ENCODE data around the gene CAPZB.

Gene CAPZB

DNA sequence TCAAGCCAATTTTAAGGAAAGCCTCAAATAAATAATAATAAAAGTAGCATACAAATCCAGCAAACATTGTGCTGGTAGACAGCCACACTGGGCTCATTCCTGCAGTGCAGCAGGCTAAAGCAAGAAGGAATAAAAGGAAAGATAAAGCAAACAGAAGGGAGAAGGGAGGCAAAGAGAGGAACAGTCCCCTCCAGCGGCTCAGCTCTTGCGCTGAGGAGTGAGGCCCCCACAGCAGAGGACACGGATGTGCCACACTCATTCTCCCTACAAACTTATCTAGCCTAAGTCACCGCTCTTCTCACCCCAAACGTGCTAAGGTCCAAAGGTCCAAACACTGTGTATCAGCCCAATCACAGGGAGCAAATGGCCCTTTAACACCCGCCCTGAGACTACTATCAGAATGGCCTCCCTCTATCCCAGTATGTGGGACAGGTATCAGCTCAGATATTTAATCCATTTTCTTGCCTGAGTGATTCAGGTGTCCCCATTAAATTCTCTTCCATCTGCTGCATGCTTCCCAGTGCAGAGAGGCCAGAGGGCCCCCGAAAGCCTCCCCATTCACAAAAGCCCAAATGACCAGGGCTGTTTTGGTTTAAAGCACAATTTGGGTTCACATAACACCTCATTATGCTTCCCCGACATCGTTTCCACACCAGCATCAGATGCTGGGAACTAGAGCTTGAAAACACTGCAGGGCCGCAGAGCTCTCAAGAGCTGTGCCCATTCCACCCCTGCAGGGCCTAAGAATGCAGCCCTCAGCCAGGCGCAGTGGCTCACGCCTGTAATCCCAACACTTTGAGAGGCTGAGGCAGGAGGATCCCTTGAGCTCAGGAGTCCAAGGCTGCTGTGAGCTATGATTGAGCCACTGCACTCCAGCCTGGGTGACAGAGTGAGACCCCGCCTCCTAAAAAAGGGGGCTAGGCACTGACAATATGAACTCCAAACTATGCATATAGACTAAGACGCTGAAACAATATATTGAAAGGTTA, 17.8 kb downstream of the CAPZB start:
- no peak for DNase-seq

DNA sequence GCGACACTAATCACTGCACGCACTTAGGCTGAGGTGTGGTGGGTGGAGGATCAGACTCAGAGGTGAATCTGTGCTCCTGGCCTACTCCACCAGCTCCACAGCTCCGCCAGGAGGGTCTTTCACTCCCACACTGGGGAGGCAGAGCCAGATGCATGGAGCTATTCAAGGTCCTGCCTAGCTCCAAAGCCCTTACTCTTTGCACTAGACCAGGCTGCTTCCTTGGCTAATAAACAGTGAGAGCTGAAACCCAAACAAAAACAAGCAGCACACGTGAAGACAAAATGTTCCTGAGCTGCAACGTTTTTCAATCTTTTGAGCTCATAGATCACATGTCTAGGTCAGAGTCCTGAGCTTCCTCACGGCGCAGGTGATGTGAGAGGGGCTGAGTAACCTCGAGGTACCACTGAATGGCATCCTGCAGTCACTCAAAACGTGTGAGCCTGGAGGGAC, 19.2 kb downstream of the CAPZB start:
- DNase-seq: no peak

DNA sequence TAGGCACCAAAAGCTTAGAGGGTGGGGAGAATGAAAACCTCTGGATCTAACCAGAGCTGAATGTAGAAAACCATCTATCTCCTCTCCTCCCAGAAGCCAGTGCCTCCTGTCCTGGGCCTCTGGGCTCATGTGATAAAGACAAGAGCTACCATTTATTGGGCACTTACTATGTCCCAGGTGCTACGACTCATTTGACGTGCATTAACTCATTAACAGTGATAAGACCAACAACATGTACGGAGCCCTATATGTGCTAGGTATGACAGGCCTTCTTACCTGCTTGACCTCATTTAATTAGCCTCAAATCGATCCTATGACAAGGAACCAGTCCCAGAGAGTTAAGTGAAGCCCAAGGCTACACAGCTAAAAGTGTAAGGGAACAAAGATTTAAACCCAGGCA, 19.7 kb downstream of the CAPZB start:
- no peak for DNase-seq

DNA sequence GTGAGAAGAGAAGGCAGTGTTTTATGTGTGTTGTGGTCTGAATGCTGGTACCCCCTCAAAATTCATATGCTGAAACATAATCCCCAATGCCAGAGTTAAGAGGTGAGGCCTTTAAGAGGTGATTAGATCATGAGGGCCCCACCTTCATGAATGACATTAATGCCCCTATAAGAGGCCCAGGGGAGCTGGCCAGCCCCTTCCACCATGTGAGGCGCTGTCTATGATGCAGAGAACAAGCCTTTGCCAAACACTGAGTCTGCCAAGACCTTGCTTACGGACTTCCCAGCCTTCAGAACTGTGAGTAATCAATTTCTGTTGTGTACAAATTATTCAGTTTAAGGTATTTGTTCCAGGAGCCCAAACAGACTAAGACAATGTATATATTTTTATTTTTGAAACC, 20.2 kb downstream of the CAPZB start:
- DNase-seq: no peak

DNA sequence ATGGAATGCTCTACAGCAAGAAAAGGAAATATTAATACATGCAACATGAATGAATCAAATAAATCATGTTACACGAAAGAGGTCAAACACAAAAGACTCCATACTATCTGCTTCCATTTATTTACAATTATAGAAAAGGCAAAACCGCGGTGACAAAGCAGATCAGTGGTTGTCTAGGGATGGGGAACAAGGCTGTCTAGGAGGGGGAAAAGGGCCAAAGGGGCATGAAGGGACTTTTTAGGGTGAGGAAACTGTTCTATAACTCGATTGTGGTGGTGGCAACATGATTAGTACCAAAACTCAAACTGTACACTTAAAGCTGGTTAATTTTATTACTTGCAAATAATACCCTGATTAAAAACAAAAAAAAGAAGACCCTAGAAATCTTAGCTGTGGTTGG, 20.6 kb downstream of the CAPZB start:
- no peak for DNase-seq

DNA sequence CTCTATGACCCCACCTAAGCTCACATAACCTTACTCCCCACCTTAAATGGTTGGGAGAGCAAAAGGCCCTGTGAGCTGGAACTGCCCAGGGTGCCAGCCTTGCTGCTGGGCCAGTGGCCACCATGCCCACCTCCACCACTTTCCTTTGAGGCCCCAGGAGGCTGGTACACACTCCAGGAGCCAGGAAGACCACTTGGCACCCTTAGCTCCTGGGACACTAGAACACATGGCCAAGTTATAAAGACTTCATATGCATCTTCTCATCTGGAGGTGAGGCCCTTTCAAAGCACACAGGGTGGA, 21.9 kb downstream of the CAPZB start:
- DNase-seq: no peak

DNA sequence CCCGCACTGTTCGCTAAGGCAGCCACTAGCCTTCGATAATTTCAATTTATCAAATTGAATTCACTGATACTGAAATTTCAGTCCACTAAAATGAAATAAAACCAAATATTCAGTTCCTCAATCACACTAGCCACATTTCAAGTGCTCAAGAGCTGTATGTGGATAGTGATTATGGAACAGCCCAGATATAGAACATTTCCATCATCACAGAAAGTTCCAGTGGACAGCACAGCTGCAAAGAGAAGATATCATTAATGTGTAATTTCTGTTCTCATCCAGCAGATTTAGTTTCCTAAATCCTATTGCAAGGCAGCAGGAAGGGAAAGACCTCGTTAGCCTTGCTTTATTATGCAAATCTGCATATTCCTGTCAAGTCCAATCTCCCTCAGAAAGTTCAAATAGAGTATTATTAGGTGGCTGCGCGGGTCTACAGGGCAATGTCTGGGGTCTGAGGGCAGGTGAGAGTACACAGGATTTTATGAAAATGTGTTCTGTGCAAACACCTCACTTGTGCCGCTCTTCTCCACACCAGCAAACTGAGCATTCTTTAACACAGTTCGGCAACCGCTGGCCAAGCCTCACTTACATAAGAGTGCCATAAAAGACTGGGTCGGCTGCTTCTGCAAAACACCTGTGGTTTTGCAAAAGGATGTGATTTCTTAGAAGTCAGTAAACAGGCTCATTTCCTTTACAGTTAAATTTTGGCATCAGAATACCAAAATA, 22.4 kb downstream of the CAPZB start:
- peak; percentile 54 for DNase-seq

DNA sequence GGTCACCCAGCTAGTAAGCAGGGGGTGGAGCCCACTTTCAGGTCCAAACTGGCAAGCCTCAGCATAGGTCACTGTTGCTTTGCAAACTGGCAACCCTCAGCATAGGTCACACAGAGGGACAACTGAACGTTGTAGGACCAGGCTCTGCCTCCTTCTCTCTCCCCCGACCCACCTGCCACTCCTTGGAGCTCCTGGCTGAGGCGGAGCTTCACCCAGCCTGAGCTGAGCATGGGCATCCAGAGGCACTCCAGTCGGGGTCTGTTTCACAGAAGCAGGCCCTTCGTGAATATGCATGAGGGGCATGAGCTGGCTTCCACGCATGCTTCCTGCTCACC, 24.2 kb downstream of the CAPZB start:
- no peak for DNase-seq

DNA sequence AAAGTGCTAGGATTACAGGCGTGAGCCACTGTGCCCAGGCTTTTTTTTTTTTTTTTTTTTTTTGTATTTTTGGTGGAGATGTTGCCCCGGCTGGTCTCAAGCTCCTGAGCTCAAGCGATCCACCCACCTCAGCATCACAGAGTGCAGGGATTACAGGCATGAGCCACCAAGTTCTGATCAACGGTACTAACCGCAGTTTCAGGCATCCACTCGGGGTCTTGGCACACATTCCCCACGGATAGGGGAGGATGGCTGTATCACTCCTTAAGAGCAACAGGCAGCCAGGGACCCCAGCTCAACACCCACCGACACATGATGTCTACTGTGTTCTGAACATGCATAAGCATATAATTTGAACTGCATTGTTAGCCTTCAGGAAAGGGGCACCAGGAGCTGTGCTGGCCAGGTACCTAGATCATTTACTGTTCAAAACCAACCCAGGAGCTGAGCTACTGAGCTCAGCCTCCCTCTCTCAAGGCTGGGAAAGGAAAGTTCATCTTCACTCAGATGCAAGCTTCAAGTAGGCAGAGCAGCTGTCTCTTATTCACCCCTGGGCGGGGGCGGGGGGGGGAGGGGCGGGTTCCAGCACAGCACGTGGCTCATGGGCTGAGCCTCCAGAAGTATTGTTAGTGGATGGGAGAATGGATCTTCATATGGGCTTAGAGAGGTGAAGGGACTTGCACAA, 24.7 kb downstream of the CAPZB start:
- DNase-seq: no peak

DNA sequence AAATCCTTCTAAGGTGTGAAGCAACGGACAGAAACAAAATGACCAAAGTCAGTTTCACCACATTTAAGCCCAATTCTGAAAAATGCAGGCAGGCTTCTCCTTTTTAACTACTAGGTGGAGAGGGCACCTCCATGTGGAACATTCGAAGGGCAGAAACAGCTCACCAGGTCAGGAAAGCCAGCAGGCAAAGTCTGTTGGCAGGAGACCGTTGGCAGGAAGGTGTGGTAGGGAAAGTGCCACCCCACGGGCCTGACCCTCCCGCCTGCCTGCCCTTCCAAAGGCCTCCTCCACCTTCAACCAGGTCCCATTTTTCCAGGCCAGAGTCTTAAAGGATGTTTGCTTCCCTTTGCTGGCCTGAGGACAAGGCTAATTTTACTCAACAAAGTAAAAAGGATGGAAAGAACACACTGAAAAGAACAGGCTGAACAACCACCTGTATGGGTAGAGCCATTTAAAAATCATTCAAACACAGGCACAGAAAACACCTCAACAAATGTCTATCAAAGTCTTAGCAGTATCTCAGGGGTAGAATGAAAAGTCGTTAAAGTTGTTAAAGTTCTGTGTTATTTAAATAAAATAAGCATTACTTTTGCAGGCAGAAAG, 26.4 kb downstream of the CAPZB start:
- DNase-seq: no peak

DNA sequence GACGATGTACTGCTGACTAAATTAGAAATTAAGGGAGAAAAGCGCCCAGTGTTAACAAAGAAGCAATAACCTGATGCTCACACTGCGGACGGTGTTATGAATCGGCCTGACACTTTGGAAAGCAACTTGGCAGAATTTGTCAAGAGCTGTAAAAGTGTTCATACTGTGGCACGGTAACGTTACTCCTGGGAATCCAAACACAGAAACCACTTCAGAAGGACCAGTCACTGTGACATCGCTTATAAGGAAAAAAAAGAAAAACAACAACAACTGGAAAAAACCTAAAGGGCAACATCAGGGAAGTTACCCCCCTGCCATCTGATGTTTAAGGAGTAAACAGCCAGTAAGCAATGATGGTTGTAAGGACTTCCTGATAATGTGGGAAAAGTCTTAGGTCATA, 27.7 kb downstream of the CAPZB start:
- no peak for DNase-seq

DNA sequence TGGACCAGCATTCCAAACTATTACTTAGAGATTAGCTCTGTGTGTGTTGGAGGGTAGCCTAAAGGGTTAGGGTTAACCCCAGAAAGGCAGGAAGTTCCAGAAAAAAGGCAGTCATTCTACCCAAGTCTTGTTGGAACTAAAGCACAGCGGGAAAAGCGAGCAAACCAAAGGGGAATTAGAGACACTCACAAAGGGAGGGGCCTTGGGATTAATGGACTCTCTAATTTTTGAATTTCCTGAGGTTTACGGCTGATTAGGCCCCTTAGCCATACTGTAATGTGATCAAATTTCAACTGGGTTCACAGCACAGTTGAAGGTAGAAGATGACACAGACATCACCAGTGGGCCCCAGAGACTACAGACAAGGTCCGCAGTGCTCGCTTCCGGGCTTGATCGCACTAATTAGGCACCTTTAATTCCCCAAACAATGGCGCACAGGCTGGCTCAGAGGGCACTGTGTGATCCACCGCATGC, 28.3 kb downstream of the CAPZB start:
- DNase-seq: no peak

DNA sequence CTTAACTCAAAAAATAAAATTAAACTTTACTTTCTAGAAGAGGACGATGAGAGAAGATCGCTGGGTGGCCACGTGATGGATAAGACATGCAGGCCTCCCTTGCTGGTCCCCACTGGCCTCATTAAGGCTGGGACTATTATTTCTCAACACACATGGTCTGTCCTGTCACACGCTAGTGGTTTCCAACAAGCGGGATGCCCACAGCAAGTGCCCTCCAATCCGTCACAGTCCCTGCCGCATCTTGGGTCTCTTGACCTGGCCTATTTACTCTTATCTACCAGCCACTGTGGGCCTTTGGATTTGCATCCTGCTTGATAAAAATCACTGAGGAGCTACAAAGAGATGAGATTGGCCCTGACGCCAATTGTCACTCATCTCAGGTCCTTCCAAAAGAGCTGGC, 30.0 kb downstream of the CAPZB start:
- DNase-seq: no peak

DNA sequence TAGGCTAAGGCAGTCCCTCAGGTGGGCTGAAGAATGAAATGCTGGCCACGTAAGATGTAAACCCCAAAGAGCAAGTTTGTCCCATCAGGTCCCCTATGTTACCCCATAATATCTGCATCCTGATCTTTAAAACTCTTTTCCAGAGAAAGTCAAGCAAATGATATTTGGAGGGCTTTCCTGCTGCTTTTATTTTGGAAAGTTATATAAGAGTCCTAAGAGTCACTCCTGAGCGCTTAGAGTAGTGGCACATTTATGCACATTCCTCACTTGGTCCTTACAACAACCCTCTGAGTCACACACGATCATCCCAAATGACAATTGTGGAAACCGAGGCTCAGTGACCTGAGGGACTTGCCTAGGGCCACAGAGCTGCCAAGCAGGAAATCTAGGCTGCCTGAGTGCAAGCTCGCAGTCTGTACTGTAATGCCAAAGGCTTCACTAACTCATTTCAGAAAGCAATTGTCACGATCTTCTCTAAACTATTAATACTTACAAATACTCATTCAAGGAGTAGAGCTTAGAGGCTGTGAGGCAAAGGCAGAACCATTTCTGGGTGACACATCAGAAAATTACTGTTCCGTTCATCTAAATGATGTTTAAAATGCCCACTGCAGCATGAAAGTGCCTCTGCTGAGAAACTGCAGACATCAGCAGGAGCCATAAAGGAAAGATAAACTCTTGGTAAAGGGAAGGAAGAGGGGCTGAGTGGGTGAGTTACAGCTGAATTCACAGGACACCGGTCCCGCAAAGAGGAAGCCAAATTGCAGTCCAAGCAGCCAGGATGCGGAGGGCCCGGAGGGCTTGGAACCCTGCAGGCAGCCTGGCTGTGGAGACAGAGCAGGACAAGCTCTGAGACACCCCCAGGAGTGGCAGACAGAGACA, 30.8 kb downstream of the CAPZB start:
- no peak for DNase-seq

DNA sequence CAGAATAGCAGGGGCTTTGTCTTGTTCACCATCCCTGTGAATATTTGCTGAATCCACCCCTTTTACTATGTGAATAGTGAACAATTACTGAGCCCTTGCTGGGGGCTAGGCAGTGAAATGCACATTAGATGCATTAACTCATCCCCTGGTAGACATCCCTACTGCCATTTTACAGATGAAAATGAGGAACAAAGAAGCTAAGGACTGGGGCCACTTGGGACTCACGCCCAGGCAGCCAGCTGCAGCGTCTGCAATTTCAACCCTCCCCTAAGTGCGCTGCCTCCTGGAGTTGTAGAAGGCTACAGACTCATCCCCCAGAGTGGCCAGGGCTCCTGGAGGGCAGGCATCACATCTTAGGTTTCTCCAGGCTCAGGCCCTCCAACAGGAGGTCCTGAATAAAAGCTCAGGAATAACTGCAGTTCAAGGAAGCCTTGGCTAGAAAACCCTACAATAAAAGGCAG, 31.6 kb downstream of the CAPZB start:
- DNase-seq: no peak

DNA sequence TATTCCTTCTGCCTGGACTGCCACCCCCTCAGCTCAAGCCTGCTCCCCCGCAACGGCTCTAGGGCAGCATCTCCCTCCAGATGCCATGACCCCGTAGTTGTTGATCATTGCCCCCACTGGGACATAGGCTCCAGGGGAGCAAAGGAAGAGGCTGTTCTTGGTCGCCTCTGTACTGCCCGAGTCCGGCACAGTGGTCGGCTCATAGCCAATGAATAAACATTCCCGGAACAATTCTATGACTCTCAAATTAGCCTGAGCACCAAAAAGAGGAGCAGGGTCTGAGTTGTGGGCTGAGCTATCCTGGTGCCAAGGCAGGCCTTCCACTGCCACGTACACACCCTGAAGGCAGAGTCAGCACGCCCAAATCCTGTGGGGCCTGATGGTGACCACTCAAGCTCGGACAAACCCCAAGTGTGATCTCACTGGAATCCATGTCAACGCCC, 33.1 kb downstream of the CAPZB start:
- DNase-seq: no peak

DNA sequence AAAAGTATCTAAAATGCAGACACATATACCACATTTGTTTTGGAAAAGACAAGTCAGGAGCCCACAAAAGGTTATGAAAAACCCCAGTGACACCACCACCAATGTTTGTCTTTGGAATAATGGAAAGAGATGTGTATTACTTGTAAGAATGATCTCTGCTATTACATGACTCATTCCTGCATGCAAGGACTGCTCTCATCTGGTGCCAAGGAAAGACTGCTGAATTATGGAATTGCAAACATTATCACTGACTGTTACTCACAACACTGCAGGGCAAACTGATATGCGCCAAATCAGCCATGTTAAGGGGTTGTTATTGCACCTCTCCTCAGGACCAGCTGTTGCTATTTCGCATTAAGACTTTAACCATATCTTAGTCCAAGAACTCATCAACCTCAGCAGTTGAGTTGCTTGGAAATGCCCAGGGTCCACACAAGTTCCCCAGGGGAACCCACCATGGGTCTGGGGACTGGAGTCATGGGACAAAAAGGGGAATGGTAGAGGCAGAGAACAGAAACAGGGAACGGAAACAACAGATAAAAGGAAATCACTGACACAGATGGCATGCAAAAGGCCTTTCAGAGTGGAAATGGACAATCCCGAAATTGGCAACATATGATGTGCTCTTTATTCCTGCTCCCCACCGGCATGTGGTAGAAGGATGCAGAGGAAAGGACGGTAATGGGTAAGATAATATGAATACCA, 34.4 kb downstream of the CAPZB start:
- DNase-seq: no peak

DNA sequence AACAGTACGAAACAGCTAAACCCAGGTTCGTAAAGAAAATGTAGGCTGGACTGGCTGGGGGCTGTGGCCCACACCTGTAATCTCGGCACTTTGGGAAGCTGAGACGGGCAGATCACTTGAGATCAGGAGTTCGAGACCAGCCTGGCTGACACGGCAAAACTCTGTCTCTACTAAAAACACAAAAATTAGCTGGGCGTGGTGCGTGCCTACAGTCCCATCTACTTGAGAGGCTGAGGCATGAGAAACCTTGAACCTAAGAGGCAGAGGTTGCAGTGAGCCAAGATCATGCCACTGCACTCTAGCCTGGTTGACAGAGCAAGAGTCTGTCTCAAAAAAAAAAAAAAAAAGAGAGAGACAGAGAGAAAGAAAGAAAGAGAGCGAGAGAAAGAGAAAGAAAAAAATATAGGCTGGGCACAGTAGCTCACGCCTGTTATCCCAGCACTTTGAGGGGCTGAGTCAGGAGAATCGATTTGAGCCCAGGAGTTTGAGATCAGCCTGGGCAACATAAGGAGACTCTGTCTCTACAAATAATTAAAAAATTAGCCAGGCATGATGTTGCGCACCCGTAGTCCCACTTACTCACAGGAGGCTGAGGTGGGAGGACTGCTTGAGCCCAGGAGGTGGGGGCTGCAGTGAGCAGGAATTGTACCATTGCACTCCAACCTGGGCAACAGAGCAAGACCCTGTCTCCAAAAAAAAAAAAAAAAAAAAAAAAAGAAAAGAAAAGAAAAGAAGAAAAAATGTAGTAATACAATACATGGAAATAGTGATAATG, 35.7 kb downstream of the CAPZB start:
- no peak for DNase-seq

DNA sequence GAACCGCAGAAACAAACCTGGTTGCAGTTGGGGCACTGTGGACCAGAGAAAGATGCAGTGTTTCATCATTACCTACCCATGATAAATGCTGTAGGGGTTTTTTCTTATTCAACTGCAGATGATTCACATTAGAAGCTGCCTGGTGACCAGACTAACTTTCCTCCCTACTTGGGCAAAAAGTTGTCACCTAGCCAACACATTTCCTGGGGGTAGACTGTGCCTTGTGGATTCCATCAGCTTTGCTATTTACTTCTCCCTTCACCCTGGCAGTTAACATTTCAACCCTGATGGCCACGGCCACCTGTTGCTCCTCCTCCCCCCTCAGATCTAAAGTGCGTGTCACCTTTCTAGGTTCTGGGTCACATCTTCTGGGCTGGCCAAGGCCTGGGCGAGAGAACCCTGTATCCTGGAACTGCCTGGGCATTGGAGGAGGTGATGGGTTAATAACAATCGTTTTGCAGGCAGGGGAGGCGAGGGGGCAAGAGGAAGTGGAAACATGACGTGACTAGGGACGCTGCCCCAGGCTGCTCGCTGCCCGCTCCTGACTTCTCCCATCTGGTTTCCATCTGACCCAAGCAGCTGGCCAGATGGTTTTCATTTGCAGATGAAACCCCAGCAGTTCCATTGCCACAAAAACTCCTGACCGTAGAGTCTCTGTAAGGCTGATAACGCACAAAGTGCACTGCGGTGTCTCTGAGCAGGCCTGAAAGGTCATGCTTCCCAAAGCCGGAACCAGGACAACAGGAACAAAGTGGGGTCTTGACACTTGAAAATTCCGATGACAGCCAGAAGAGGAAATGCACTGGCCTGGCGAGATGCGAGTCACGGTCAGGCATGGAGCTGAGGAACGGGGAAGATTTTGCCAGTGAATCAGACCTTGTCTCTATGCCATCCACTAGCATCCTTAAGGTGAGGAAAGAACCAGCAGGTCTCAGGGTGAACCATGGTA, 36.6 kb downstream of the CAPZB start:
- no peak for DNase-seq

All from T-helper 9 cell (primary cell).